HG03060 (cell line): ENCODE data around the gene TBC1D25.
"Not testable (repeated sequence)": the region's sequence is repeated elsewhere in the genome, so short reads cannot be mapped to it uniquely, and the experiment has no call there.

Experiments
- ATAC-seq: cut with Tn5 transposase; IDR thresholded peaks from one replicate; pipeline ENCODE4 v1.9.1; 2021; ENCODE audit warnings: low read depth, moderate number of reproducible peaks; ENCODE audit not compliant: unreplicated experiment

The TBC1D25 gene

GRCh38 chrX:48555731-48556325 is 16.3 kb downstream of the TBC1D25 start:
- not testable (repeated sequence) for ATAC-seq

GRCh38 chrX:48558271-48558670 is 18.8 kb downstream of the TBC1D25 start:
- no peak for ATAC-seq

GRCh38 chrX:48559636-48560035 is 20.1 kb downstream of the TBC1D25 start:
- no peak for ATAC-seq

GRCh38 chrX:48560056-48560455 is 20.5 kb downstream of the TBC1D25 start:
- no peak for ATAC-seq

GRCh38 chrX:48560681-48561080 is 21.2 kb downstream of the TBC1D25 start:
- ATAC-seq = no peak

- ATAC-seq = no peak
Measured at GRCh38 chrX:48569958-48570357, 30.4 kb downstream of the TBC1D25 start.

GRCh38 chrX:48573690-48574269 is 34.3 kb downstream of the TBC1D25 start:
- no peak for ATAC-seq

GRCh38 chrX:48574270-48575266 is 35.1 kb downstream of the TBC1D25 start, which contains the start of gene RBM3:
RBM3 (plus strand) TSS chrX:48574484; CDS start chrX:48575181, 697 bp downstream.
- ATAC-seq = peak; percentile 48

GRCh38 chrX:48575642-48576041 is 36.1 kb downstream of the TBC1D25 start:
- ATAC-seq = no peak

- no peak for ATAC-seq
Measured at GRCh38 chrX:48576108-48576507, 36.6 kb downstream of the TBC1D25 start.

- no peak for ATAC-seq
Measured at GRCh38 chrX:48578661-48579128, 39.2 kb downstream of the TBC1D25 start.

- no peak for ATAC-seq
Measured at GRCh38 chrX:48579259-48579658, 39.7 kb downstream of the TBC1D25 start.

GRCh38 chrX:48580662-48581061 is 41.1 kb downstream of the TBC1D25 start:
- no peak for ATAC-seq

GRCh38 chrX:48584698-48585097 is 45.2 kb downstream of the TBC1D25 start:
- no peak for ATAC-seq

- no peak for ATAC-seq
Measured at GRCh38 chrX:48589482-48590162, 50.1 kb downstream of the TBC1D25 start.

GRCh38 chrX:48590203-48591103 is 50.9 kb downstream of the TBC1D25 start:
- ATAC-seq = no peak

- ATAC-seq = no peak
Measured at GRCh38 chrX:48591255-48591791, 51.8 kb downstream of the TBC1D25 start.

GRCh38 chrX:48592971-48593370 is 53.5 kb downstream of the TBC1D25 start:
- no peak for ATAC-seq

GRCh38 chrX:48595929-48596328 is 56.4 kb downstream of the TBC1D25 start:
- no peak for ATAC-seq
